ENCODE results near the gene DMBT1. TPM values are rescaled to one million over a fixed set of nuclear protein-coding genes. Genes with fewer than 3 reads are reported as not detected.

The DMBT1 gene
- total RNA-seq, 4 donors from 2014 or later, result 0.15 to 0.62 (median 0.31) TPM

DNA sequence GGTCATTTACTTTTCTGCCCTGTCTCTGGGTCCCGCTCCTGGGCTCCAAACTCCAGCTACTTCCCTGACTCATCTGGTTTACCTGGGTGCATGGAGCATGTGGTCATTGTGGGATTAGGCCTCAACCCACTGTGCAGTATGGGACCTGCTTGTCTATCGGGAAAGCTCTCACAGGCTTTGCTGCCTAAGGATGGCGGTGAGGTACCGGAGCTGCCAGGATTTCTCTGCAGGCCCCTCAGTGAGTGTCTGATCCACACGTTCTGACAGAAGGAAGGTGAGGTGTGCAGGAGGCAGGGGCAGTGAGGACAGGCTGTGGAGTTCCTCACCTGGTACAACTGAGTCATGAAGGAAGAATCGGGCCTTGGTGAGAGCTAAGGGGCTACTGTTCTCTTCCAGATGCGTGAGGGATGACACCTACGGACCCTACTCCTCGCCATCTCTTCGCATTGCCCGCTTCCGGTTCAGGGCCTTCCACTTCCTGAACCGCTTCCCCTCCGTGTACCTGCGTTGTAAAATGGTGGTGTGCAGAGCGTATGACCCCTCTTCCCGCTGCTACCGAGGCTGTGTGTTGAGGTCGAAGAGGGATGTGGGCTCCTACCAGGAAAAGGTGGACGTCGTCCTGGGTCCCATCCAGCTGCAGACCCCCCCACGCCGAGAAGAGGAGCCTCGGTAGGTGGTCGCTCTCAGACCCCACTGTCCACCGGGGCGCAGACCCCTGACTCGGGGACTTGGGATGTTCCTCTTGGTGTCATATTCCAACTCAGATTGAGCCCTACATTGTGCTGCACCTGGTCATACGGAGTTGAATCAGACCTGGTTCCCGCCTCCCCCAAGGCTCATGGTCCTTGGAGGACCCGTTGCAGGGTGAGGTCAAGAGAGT lies 82.4 kb downstream of the DMBT1 start:
- H3K9me3 ChIP-seq, result no peaks in the 10 kb centered on the region
- H3K36me3 ChIP-seq, result no peaks in the 10 kb centered on the region
- 94% methylated on average over 20 of the region's 31 CpGs for whole genome bisulfite sequencing
- peak; percentile 35 to 70 for DNase-seq (ENCODE audit: low spot score in 2 of 2)
- no peaks in the 10 kb centered on the region for H3K4me1 ChIP-seq
- no peaks in the 10 kb centered on the region for H3K27me3 ChIP-seq
- no peak overlapping the region for H3K4me3 ChIP-seq
- no peak overlapping the region for H3K27ac ChIP-seq
- TF ChIP-seq POLR2AphosphoS5 (IDR thresholded peaks at IDR 0.05) (no peak), CTCF (IDR thresholded peaks at IDR 0.05) (no peak), EP300 (IDR thresholded peaks at IDR 0.05) (no peak), POLR2A (IDR thresholded peaks at IDR 0.05) (no peak)

DNA sequence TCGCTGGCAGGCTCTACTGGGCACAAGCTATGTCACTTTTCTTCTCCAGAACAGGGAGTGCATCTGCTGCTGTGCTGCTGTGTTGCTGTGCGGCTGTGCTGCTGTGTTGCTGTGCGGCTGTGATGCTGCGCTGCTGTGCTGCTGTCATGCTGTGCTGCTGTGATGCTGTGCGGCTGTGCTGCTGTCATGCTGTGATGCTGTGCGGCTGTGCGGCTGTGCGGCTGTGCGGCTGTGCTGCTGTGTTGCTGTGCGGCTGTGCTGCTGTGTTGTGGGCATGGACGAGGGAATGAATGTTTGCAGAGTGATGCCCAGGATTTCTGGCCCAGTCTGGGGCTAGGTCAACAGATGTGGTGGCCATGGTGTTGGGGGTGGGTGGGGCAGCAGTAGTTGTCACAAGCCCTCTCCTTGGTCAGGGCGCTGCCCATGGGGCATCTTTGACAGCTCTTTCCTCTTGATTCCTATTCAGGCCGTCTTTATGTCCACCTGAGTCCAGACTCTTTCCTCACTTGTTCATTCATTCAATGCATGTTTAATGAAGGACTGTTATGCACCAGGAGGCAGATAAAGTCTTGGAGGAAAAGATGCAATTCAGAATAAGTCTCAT lies 83.5 kb downstream of the DMBT1 start:
- H3K27me3 ChIP-seq, result peaks cover 2% of the 10 kb centered on the region
- H3K36me3 ChIP-seq, result no peaks in the 10 kb centered on the region
- no peak for TF ChIP-seq POLR2AphosphoS5 (IDR thresholded peaks at IDR 0.05)
- no peak for TF ChIP-seq EP300 (IDR thresholded peaks at IDR 0.05)
- no peak for TF ChIP-seq CTCF (IDR thresholded peaks at IDR 0.05)
- no peak for TF ChIP-seq POLR2A (IDR thresholded peaks at IDR 0.05)
- no peaks in the 10 kb centered on the region for H3K4me1 ChIP-seq
- peak; percentile 21 to 41 for DNase-seq (ENCODE audit: low spot score in 2 of 2)
- no peaks in the 10 kb centered on the region for H3K9me3 ChIP-seq
- 93% methylated on average over 13 of the region's 13 CpGs for WGBS
- H3K27ac ChIP-seq, result no peak overlapping the region
- H3K4me3 ChIP-seq, result no peak overlapping the region

- H3K27me3 ChIP-seq, result peaks cover 8% of the 10 kb centered on the region
- TF ChIP-seq POLR2A (IDR thresholded peaks at IDR 0.05) (no peak), POLR2AphosphoS5 (IDR thresholded peaks at IDR 0.05) (no peak)
- H3K4me3 ChIP-seq, result no peak overlapping the region
- peak in 1 of 2 donors; percentile 44 for DNase-seq (ENCODE audit: low spot score in 2 of 2)
- H3K4me1 ChIP-seq, result no peaks in the 10 kb centered on the region
- H3K36me3 ChIP-seq, result no peaks in the 10 kb centered on the region
- WGBS, result 68% methylated on average over 6 of the region's 10 CpGs
- no peak overlapping the region for H3K27ac ChIP-seq
- no peaks in the 10 kb centered on the region for H3K9me3 ChIP-seq
Measured at GRCh38 chr10:122646511-122647382, 86.2 kb downstream of the DMBT1 start.

- 82% methylated on average over 3 of the region's 3 CpGs for WGBS
- Histone ChIP-seq H3K36me3 (no peaks in the 10 kb centered on the region), H3K4me3 (no peak overlapping the region), H3K4me1 (no peaks in the 10 kb centered on the region), H3K9me3 (no peaks in the 10 kb centered on the region), H3K27ac (no peak overlapping the region), H3K27me3 (peaks cover 8% of the 10 kb centered on the region)
- TF ChIP-seq POLR2AphosphoS5 (IDR thresholded peaks at IDR 0.05) (no peak), CTCF (IDR thresholded peaks at IDR 0.05) (no peak), POLR2A (IDR thresholded peaks at IDR 0.05) (no peak), EP300 (IDR thresholded peaks at IDR 0.05) (no peak)
- DNase-seq (ENCODE audit: low spot score in 2 of 2), result peak in 1 of 2 donors; percentile 65
Measured at GRCh38 chr10:122647383-122647968, 86.9 kb downstream of the DMBT1 start.

GRCh38 chr10:122648599-122649428 lies 88.3 kb downstream of the DMBT1 start:
- 34% methylated on average over 10 of the region's 10 CpGs for WGBS
- TF ChIP-seq CTCF (IDR thresholded peaks at IDR 0.05) (peak; percentile 27 to 66), POLR2A (IDR thresholded peaks at IDR 0.05) (no peak)

More at GRCh38 chr10:122648599-122649428, 88.3 kb downstream of the DMBT1 start:
- Histone ChIP-seq H3K4me3 (no peak overlapping the region), H3K36me3 (no peaks in the 10 kb centered on the region), H3K9me3 (no peaks in the 10 kb centered on the region), H3K27me3 (peaks cover 8% of the 10 kb centered on the region), H3K27ac (no peak overlapping the region), H3K4me1 (no peaks in the 10 kb centered on the region)
- peak; percentile 33 to 72 for DNase-seq (ENCODE audit: low spot score in 2 of 2)
